Ectodermal cell (in vitro differentiated cells): ENCODE results near the gene FOXK2.
"Not testable (repeated sequence)": the region's sequence is repeated elsewhere in the genome, so short reads cannot be mapped to it uniquely, and the experiment has no call there.

Source experiments
- H3K27ac ChIP-seq: 2 replicates; pipeline ENCODE4 v1.7.0; 2013; ENCODE audit warnings: mild to moderate bottlenecking, low read depth, low read length; ENCODE audit not compliant: insufficient read depth, poor library complexity, severe bottlenecking
- H3K27me3 ChIP-seq: 2 replicates; pipeline ENCODE4 v1.7.0; 2013; ENCODE audit warnings: mild to moderate bottlenecking, low read length; ENCODE audit not compliant: insufficient read depth, control insufficient read depth, poor library complexity, severe bottlenecking
- H3K36me3 ChIP-seq: one replicate; pipeline ENCODE4 v1.7.0; 2013; ENCODE audit warnings: low read length; ENCODE audit not compliant: control insufficient read depth, insufficient read depth
- H3K4me1 ChIP-seq: one replicate; pipeline ENCODE4 v1.7.0; 2013; ENCODE audit warnings: low read length; ENCODE audit not compliant: control insufficient read depth, insufficient read depth
- H3K4me3 ChIP-seq: 2 replicates; pipeline ENCODE4 v1.7.0; 2013; ENCODE audit warnings: low read depth, low read length, control low read depth; ENCODE audit not compliant: insufficient read depth
- H3K9me3 ChIP-seq: 2 replicates; pipeline ENCODE4 v1.7.0; 2013; ENCODE audit warnings: mild to moderate bottlenecking, low read length, moderate library complexity; ENCODE audit not compliant: control insufficient read depth
- WGBS, 2 experiments: methylation state at CpG; one replicate each; pipeline ENCODE4 v1.1.7; 2013; ENCODE audit warnings: missing lambda C conversion rate in 2 of 2; 5-methylcytosine and 5-hydroxymethylcytosine counted together

The FOXK2 gene

GRCh38 chr17:82574041-82574440 lies 54.5 kb downstream of the FOXK2 start:
- H3K27ac ChIP-seq: no peak overlapping the region
- H3K36me3 ChIP-seq: peaks cover 32% of the 10 kb centered on the region
- no peaks in the 10 kb centered on the region for H3K4me1 ChIP-seq
- no peak overlapping the region for H3K4me3 ChIP-seq
- WGBS, 2 experiments: 89 to 90% methylated on average over 11 of the region's 11 CpGs
- H3K9me3 ChIP-seq: no peaks in the 10 kb centered on the region
- H3K27me3 ChIP-seq: no peaks in the 10 kb centered on the region

- not testable (repeated sequence) for H3K4me1 ChIP-seq, H3K9me3 ChIP-seq
- peaks cover 25% of the 10 kb centered on the region for H3K36me3 ChIP-seq
Measured at GRCh38 chr17:82575581-82576221, 56.2 kb downstream of the FOXK2 start.

GRCh38 chr17:82577300-82577699 lies 57.8 kb downstream of the FOXK2 start:
- Histone ChIP-seq H3K4me1 (no peaks in the 10 kb centered on the region), H3K27ac (no peak overlapping the region), H3K4me3 (no peak overlapping the region), H3K36me3 (peaks cover 14% of the 10 kb centered on the region), H3K9me3 (no peaks in the 10 kb centered on the region), H3K27me3 (no peaks in the 10 kb centered on the region)
- 96 to 97% methylated on average over 18 of the region's 18 CpGs for WGBS, 2 experiments

More at GRCh38 chr17:82575581-82576221, 56.2 kb downstream of the FOXK2 start:
- 94 to 96% methylated on average over 30 to 34 of the region's 52 CpGs for WGBS, 2 experiments
- not testable (repeated sequence) for H3K27ac ChIP-seq, H3K27me3 ChIP-seq, H3K4me3 ChIP-seq

GRCh38 chr17:82579969-82580368 lies 60.4 kb downstream of the FOXK2 start:
- H3K27me3 ChIP-seq, H3K9me3 ChIP-seq, H3K27ac ChIP-seq, H3K4me3 ChIP-seq, H3K36me3 ChIP-seq, H3K4me1 ChIP-seq: not testable (repeated sequence)
- 97 to 98% methylated on average over 4 of the region's 4 CpGs for WGBS, 2 experiments

GRCh38 chr17:82582213-82582612 lies 62.7 kb downstream of the FOXK2 start:
- H3K4me3 ChIP-seq: no peak overlapping the region
- H3K27me3 ChIP-seq: no peaks in the 10 kb centered on the region
- H3K27ac ChIP-seq: no peak overlapping the region
- H3K9me3 ChIP-seq: no peaks in the 10 kb centered on the region
- no peaks in the 10 kb centered on the region for H3K4me1 ChIP-seq
- peaks cover 9% of the 10 kb centered on the region for H3K36me3 ChIP-seq
- WGBS, 2 experiments: 93 to 96% methylated on average over 8 of the region's 8 CpGs

GRCh38 chr17:82582709-82583108 lies 63.2 kb downstream of the FOXK2 start:
- peaks cover 10% of the 10 kb centered on the region for H3K36me3 ChIP-seq
- H3K4me3 ChIP-seq: no peak overlapping the region
- no peaks in the 10 kb centered on the region for H3K9me3 ChIP-seq
- no peaks in the 10 kb centered on the region for H3K4me1 ChIP-seq
- 96% methylated on average over 11 of the region's 11 CpGs for WGBS, 2 experiments
- H3K27ac ChIP-seq: no peak overlapping the region
- H3K27me3 ChIP-seq: no peaks in the 10 kb centered on the region

- Histone ChIP-seq H3K4me3 (no peak overlapping the region), H3K27ac (no peak overlapping the region), H3K36me3 (peaks cover 18% of the 10 kb centered on the region), H3K4me1 (no peaks in the 10 kb centered on the region), H3K27me3 (no peaks in the 10 kb centered on the region), H3K9me3 (no peaks in the 10 kb centered on the region)
- WGBS, 2 experiments: 95 to 96% methylated on average over 28 of the region's 28 CpGs
Measured at GRCh38 chr17:82583720-82584234, 64.2 kb downstream of the FOXK2 start.

GRCh38 chr17:82585935-82586575 lies 66.5 kb downstream of the FOXK2 start:
- H3K9me3 ChIP-seq, H3K27ac ChIP-seq, H3K4me1 ChIP-seq, H3K4me3 ChIP-seq, H3K27me3 ChIP-seq: not testable (repeated sequence)
- WGBS, 2 experiments: 95 to 96% methylated on average over 22 of the region's 23 CpGs
- H3K36me3 ChIP-seq: peaks cover 18% of the 10 kb centered on the region

GRCh38 chr17:82586576-82587233 lies 67.2 kb downstream of the FOXK2 start:
- H3K27me3 ChIP-seq: no peaks in the 10 kb centered on the region
- no peak overlapping the region for H3K27ac ChIP-seq
- WGBS, 2 experiments: 94 to 95% methylated on average over 21 of the region's 21 CpGs
- no peaks in the 10 kb centered on the region for H3K9me3 ChIP-seq
- no peak overlapping the region for H3K4me3 ChIP-seq
- peaks cover 18% of the 10 kb centered on the region for H3K36me3 ChIP-seq
- no peaks in the 10 kb centered on the region for H3K4me1 ChIP-seq
